Measurements from ENCODE around the gene SH3BP4. TPM values are rescaled to one million over a fixed set of nuclear protein-coding genes. Genes with fewer than 3 reads are reported as not detected.

SH3BP4 gene
- total and polyA plus RNA-seq, 10 of the 15 experiments (the other 5 are each of a cell fraction or from before 2014, with no cell fraction given): 0.03 to 0.36 TPM; not detected in 8

DNA sequence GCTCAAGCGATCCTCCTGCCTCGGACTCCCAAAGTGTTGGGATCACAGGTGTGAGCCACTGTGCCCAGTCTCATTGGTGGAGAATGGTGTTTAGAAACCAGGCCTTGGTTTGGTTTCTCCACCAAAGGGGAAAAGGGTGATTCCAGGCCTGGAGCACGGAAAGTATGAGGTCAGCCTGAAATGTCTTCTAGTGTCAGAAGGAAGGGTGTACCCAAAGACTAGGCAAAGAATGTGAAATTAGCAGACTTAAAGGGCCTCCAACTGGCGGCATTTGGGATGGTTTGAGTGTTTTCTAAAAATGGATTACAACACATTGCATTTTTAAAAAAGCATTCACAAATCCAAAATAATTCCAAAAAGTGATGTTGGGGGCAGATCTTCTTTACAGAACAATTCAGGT lies 139.6 kb downstream of the SH3BP4 start:
- no peak for FAIRE-seq
- H3K36me3 ChIP-seq (ENCODE audit: control insufficient read depth in 2 of 2, insufficient read depth in 2 of 2, low read length in 1 of 2): no peaks in the 10 kb centered on the region
- H3K27me3 ChIP-seq (replicated peaks in 1 of 2; ENCODE audit: control insufficient read depth in 2 of 2, insufficient read depth in 2 of 2, low read length in 1 of 2): no peaks in the 10 kb centered on the region
- H3K79me2 ChIP-seq (ENCODE audit: control insufficient read depth, insufficient read depth, low read length): no peaks in the 10 kb centered on the region
- no TSS peak for BruUV-seq (replicated peaks)
- CTCF ChIA-PET: no interaction called here
- POLR2A ChIA-PET: no interaction called here
- RAD21 ChIA-PET (ENCODE audit: unreplicated experiment): no interaction called here
- no peaks in the 10 kb centered on the region for H3K4me1 ChIP-seq (ENCODE audit: control insufficient read depth, insufficient read depth, low read length)
- H3K9me3 ChIP-seq (replicated peaks; ENCODE audit: control insufficient read depth, insufficient read depth, low read length): no peaks in the 10 kb centered on the region
- TF ChIP-seq ZNF274 (IDR thresholded peaks at IDR 0.05; ENCODE audit: insufficient read depth, insufficient read length) (no peak), DPF2 (IDR thresholded peaks at IDR 0.05) (no peak), PML (IDR thresholded peaks at IDR 0.05; ENCODE audit: low read length) (no peak), MYC (IDR thresholded peaks at IDR 0.05; ENCODE audit: insufficient read depth, insufficient read length, insufficient replicate concordance, low read length, severe bottlenecking) (no peak), ATF7 (IDR thresholded peaks at IDR 0.05; ENCODE audit: low read depth) (no peak), RUNX3 (IDR thresholded peaks at IDR 0.05; ENCODE audit: low read length) (no peak), ZNF622 (IDR thresholded peaks at IDR 0.05) (no peak), STAT1 (conservative IDR thresholded peaks at IDR 0.05) (no peak)
- TF ChIP-seq, protein P1, sequence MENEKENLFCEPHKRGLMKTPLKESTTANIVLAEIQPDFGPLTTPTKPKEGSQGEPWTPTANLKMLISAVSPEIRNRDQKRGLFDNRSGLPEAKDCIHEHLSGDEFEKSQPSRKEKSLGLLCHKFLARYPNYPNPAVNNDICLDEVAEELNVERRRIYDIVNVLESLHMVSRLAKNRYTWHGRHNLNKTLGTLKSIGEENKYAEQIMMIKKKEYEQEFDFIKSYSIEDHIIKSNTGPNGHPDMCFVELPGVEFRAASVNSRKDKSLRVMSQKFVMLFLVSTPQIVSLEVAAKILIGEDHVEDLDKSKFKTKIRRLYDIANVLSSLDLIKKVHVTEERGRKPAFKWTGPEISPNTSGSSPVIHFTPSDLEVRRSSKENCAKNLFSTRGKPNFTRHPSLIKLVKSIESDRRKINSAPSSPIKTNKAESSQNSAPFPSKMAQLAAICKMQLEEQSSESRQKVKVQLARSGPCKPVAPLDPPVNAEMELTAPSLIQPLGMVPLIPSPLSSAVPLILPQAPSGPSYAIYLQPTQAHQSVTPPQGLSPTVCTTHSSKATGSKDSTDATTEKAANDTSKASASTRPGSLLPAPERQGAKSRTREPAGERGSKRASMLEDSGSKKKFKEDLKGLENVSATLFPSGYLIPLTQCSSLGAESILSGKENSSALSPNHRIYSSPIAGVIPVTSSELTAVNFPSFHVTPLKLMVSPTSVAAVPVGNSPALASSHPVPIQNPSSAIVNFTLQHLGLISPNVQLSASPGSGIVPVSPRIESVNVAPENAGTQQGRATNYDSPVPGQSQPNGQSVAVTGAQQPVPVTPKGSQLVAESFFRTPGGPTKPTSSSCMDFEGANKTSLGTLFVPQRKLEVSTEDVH (IDR thresholded peaks at IDR 0.05; ENCODE audit: low read depth, partially characterized antibody): no peak
- no peak overlapping the region for H3K4me3 ChIP-seq
- H3K4me2 ChIP-seq (ENCODE audit: control insufficient read depth, insufficient read depth): no peak overlapping the region
- no peak for ATAC-seq
- SMC1A ChIA-PET (ENCODE audit: uncharacterized antibody, unreplicated experiment): no interaction called here
- no peak overlapping the region for H2AFZ ChIP-seq (ENCODE audit: control insufficient read depth, low read depth, low read length)
- no peak for DNase-seq (ENCODE audit: low read depth, low spot score)
- in situ Hi-C loops (cut with MboI): no loop called here
- WGBS (ENCODE audit: insufficient coverage, insufficient replicate concordance, low lambda C conversion rate, missing lambda C conversion rate): 45% methylated on average over 4 of the region's 4 CpGs
- H4K20me1 ChIP-seq (ENCODE audit: control insufficient read depth, insufficient read depth): no peaks in the 10 kb centered on the region
- no peak overlapping the region for H3K9ac ChIP-seq (ENCODE audit: control insufficient read depth, insufficient read depth, low read length)
- no peak overlapping the region for H3K27ac ChIP-seq (ENCODE audit: control insufficient read depth, insufficient read depth)
- intact Hi-C loops (cut with micrococcal nuclease; ENCODE audit: unreplicated experiment): no loop called here

Measured in GM12878 (cell line).